ENCODE data around the gene XPO6.

XPO6 gene

DNA sequence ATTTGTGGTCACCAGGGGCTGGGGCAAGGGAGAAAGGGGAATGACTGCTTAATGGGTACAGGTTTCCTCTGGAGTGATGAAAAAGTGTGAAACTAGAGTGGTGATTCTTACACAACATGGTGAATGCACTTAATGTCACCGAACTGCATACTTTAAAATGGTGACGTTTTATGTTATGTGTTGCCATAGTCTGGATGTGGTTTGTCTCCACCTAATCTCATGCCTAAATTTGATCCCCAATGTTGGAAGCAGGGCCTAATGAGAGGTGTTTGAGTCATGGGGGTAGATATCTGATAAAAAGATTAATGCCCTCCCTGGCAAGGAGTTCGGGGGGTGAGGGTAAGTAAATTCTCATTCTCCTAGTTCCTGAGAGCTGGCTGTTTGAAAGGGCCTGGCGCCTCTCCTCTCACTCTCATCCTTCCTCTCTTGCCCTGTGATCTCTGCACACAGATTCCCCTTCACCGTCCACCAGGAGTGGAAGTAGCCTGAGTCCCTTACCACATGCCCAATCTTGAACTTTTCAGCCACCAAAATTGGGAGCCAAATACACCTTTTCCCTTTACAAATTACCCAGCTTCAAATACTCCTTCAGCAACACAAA lies 15.3 kb downstream of the XPO6 start:
- Histone ChIP-seq H3K27ac (ENCODE audit: low read depth, low read length, severe bottlenecking) (no peak overlapping the region), H3K9me3 (ENCODE audit: control insufficient read depth, low read length) (no peaks in the 10 kb centered on the region), H3K4me3 (ENCODE audit: extremely low read depth, insufficient read depth, low read length, poor library complexity, severe bottlenecking) (no peak overlapping the region), H3K36me3 (ENCODE audit: control insufficient read depth, insufficient read depth, low read length) (peaks cover 50% of the 10 kb centered on the region), H3K4me1 (ENCODE audit: control insufficient read depth, insufficient read depth, low read length, poor library complexity, severe bottlenecking) (peaks cover 7% of the 10 kb centered on the region)
- 93 to 95% methylated on average over 3 to 4 of the region's 5 CpGs for WGBS, 2 experiments (ENCODE audit: insufficient coverage in 2 of 2)

DNA sequence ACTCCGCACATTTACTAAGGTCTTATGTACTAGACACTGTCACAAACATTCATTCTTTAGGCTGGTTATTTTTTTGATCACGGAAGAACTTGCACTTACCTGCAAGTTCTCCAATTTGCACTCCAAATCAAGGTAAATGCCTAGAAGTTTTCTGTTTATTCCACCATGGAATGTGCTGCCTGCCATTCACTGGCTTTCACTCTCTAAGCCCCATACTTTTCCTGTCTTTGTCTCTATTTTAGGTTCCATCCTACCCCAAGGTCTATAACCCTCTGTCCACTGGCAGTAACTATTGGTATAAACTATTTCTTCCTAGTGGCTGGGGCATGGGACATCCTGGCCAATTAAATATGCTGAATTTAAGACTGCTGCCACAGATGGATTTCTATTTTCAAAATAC lies 15.9 kb downstream of the XPO6 start:
- Histone ChIP-seq H3K9me3 (ENCODE audit: control insufficient read depth, low read length) (no peaks in the 10 kb centered on the region), H3K4me3 (ENCODE audit: extremely low read depth, insufficient read depth, low read length, poor library complexity, severe bottlenecking) (no peak overlapping the region), H3K27ac (ENCODE audit: low read depth, low read length, severe bottlenecking) (no peak overlapping the region), H3K4me1 (ENCODE audit: control insufficient read depth, insufficient read depth, low read length, poor library complexity, severe bottlenecking) (peaks cover 7% of the 10 kb centered on the region), H3K36me3 (ENCODE audit: control insufficient read depth, insufficient read depth, low read length) (peaks cover 44% of the 10 kb centered on the region)
- WGBS, 2 experiments (ENCODE audit: insufficient coverage in 2 of 2): 94 to 100% methylated on average over 2 of the region's 2 CpGs

DNA sequence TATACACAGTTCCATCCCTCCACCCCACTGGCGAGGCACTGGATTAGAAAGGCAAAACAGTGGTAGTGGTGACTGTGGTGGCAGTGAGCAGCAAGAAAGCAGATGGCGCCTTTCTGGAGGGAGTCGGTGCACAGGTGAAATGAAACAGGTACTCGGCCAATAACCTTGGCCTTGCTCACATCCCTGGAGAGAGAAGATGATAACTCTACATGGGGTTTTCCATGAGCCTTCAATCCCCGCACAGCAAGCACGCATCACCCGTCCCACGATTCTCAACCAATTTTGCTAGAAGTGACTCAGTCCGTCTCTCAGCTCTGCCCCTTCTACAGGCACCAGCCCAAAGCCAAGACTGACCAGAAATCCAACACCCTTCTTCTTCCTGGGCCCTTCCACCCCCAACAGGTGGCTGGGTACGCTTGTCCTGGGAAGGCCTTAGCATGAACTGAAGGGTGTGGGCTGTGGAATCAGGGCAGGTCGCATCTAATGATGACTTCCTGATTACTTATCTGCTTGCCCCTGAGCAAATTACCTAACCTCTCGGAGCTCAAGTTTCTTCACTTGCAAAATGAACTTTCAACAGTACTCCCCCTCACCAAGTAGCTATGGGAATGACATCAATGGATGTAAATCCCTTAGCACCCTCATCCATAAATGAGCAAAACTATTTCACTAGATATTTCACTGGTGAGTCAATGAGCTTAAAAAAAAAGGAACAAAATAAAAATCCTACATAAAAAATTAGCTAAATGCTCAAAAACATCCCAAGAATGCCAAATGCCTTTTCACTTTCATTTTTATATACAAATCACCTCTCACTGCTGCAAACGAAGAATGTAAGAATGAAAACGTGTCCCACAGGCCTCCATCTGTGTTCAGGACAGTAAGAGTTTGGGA lies 18.0 kb downstream of the XPO6 start:
- Histone ChIP-seq H3K4me1 (ENCODE audit: control insufficient read depth, insufficient read depth, low read length, poor library complexity, severe bottlenecking) (peaks cover 22% of the 10 kb centered on the region), H3K27ac (ENCODE audit: low read depth, low read length, severe bottlenecking) (no peak overlapping the region), H3K4me3 (ENCODE audit: extremely low read depth, insufficient read depth, low read length, poor library complexity, severe bottlenecking) (no peak overlapping the region), H3K9me3 (ENCODE audit: control insufficient read depth, low read length) (no peaks in the 10 kb centered on the region), H3K36me3 (ENCODE audit: control insufficient read depth, insufficient read depth, low read length) (peaks cover 36% of the 10 kb centered on the region)
- WGBS, 2 experiments (ENCODE audit: insufficient coverage in 2 of 2): 92 to 93% methylated on average over 9 to 12 of the region's 14 CpGs

- H3K36me3 ChIP-seq (ENCODE audit: control insufficient read depth, insufficient read depth, low read length): peaks cover 44% of the 10 kb centered on the region
- peaks cover 22% of the 10 kb centered on the region for H3K4me1 ChIP-seq (ENCODE audit: control insufficient read depth, insufficient read depth, low read length, poor library complexity, severe bottlenecking)
- 95 to 98% methylated on average over 7 of the region's 10 CpGs for WGBS, 2 experiments (ENCODE audit: insufficient coverage in 2 of 2)
- H3K9me3 ChIP-seq (ENCODE audit: control insufficient read depth, low read length): no peaks in the 10 kb centered on the region
- no peak overlapping the region for H3K4me3 ChIP-seq (ENCODE audit: extremely low read depth, insufficient read depth, low read length, poor library complexity, severe bottlenecking)
- H3K27ac ChIP-seq (ENCODE audit: low read depth, low read length, severe bottlenecking): no peak overlapping the region
Observed at GRCh38 chr16:28192806-28193529, 18.8 kb downstream of the XPO6 start.

DNA sequence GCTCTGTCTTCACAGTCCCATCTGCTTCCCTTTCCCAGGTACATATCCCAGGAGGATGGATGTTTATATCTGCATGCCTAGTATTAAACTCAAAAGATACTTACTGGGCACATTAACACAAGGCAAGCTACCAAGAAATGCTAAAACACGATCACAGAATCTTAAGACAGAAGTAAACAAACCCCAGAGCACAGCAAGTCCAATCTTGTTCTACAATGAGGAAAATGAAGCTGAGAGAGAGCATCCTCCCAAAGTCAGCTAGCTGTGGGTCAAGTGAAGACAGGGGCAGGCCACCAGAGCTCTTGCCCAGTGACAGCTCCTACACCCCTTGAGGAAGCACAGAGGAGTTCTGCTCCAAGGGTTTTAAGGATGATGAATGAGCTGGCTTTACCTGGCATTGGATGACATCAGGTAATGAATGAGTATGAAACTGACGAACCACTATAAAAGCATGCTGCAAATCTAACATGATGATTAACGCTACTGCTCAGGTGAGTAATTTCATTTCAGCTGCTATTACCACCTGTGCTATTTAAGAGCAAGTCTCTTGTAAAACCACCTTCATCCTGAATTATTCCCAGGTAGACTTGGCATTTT lies 20.3 kb downstream of the XPO6 start:
- Histone ChIP-seq H3K4me1 (ENCODE audit: control insufficient read depth, insufficient read depth, low read length, poor library complexity, severe bottlenecking) (peaks cover 29% of the 10 kb centered on the region), H3K36me3 (ENCODE audit: control insufficient read depth, insufficient read depth, low read length) (peaks cover 51% of the 10 kb centered on the region), H3K4me3 (ENCODE audit: extremely low read depth, insufficient read depth, low read length, poor library complexity, severe bottlenecking) (no peak overlapping the region), H3K27ac (ENCODE audit: low read depth, low read length, severe bottlenecking) (no peak overlapping the region), H3K9me3 (ENCODE audit: control insufficient read depth, low read length) (no peaks in the 10 kb centered on the region)
- WGBS, 2 experiments (ENCODE audit: insufficient coverage in 2 of 2): 96 to 100% methylated on average over 1 to 2 of the region's 3 CpGs

GRCh38 chr16:28189245-28189644 lies 22.5 kb downstream of the XPO6 start:
- peaks cover 5% of the 10 kb centered on the region for H3K9me3 ChIP-seq (ENCODE audit: control insufficient read depth, low read length)
- H3K4me1 ChIP-seq (ENCODE audit: control insufficient read depth, insufficient read depth, low read length, poor library complexity, severe bottlenecking): peaks cover 27% of the 10 kb centered on the region
- peaks cover 51% of the 10 kb centered on the region for H3K36me3 ChIP-seq (ENCODE audit: control insufficient read depth, insufficient read depth, low read length)
- WGBS, 2 experiments (ENCODE audit: insufficient coverage in 2 of 2): 100% methylated on average over 1 of the region's 3 CpGs
- H3K27ac ChIP-seq (ENCODE audit: low read depth, low read length, severe bottlenecking): peak overlapping the region; percentile 1
- H3K4me3 ChIP-seq (ENCODE audit: extremely low read depth, insufficient read depth, low read length, poor library complexity, severe bottlenecking): no peak overlapping the region

- Histone ChIP-seq H3K27ac (ENCODE audit: low read depth, low read length, severe bottlenecking) (no peak overlapping the region), H3K9me3 (ENCODE audit: control insufficient read depth, low read length) (peaks cover 5% of the 10 kb centered on the region), H3K36me3 (ENCODE audit: control insufficient read depth, insufficient read depth, low read length) (peaks cover 47% of the 10 kb centered on the region), H3K4me3 (ENCODE audit: extremely low read depth, insufficient read depth, low read length, poor library complexity, severe bottlenecking) (no peak overlapping the region), H3K4me1 (ENCODE audit: control insufficient read depth, insufficient read depth, low read length, poor library complexity, severe bottlenecking) (peaks cover 22% of the 10 kb centered on the region)
- WGBS, 2 experiments (ENCODE audit: insufficient coverage in 2 of 2): 95 to 98% methylated on average over 5 of the region's 6 CpGs
Observed at GRCh38 chr16:28188085-28188916, 23.5 kb downstream of the XPO6 start.

DNA sequence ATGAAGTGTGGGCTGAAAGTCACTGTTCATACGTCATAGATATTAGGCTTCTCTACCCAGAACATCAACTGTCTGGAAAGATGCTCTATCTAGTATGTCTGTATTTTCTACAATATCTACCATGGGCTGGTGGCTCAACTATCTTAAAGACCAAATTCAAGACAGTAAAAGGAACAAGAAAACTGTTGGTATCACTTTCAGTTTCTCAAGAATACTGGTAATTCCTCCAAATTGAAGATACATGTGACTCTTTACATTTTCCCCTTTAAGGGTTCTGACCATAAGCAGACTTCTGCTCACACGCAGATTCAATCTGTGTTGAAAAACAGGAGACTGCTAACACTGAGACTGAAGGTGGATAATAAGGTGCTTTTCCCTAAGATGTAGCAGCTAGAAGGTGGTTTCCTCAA lies 24.2 kb downstream of the XPO6 start:
- WGBS, 2 experiments (ENCODE audit: insufficient coverage in 2 of 2): no CpG with 5 or more reads among the region's 2 CpGs
- H3K4me1 ChIP-seq (ENCODE audit: control insufficient read depth, insufficient read depth, low read length, poor library complexity, severe bottlenecking): peaks cover 23% of the 10 kb centered on the region
- no peak overlapping the region for H3K4me3 ChIP-seq (ENCODE audit: extremely low read depth, insufficient read depth, low read length, poor library complexity, severe bottlenecking)
- peaks cover 5% of the 10 kb centered on the region for H3K9me3 ChIP-seq (ENCODE audit: control insufficient read depth, low read length)
- H3K36me3 ChIP-seq (ENCODE audit: control insufficient read depth, insufficient read depth, low read length): peaks cover 42% of the 10 kb centered on the region
- H3K27ac ChIP-seq (ENCODE audit: low read depth, low read length, severe bottlenecking): no peak overlapping the region

DNA sequence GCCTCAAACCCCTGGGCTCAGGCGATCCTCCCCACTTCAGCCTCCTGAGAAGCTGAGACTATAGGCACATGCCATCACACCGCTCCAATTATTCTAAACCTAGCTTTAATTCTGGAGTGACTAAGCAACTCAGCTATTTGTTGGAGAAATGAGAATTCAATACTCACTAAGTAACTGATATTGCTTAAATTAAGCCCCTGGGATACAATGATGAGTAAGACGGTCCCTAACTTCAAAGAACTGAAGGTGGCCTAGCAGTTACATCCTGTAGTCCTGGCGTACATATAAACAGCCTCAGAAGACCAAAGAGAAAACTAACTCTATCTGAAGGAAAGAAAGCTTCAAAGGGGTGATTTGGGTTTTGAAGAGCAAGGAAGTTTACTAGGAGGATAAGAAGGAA lies 25.0 kb downstream of the XPO6 start:
- Histone ChIP-seq H3K36me3 (ENCODE audit: control insufficient read depth, insufficient read depth, low read length) (peaks cover 36% of the 10 kb centered on the region), H3K4me3 (ENCODE audit: extremely low read depth, insufficient read depth, low read length, poor library complexity, severe bottlenecking) (no peak overlapping the region), H3K9me3 (ENCODE audit: control insufficient read depth, low read length) (peaks cover 5% of the 10 kb centered on the region), H3K4me1 (ENCODE audit: control insufficient read depth, insufficient read depth, low read length, poor library complexity, severe bottlenecking) (peaks cover 32% of the 10 kb centered on the region), H3K27ac (ENCODE audit: low read depth, low read length, severe bottlenecking) (no peak overlapping the region)
- no CpG with 5 or more reads among the region's 4 CpGs for WGBS, 2 experiments (ENCODE audit: insufficient coverage in 2 of 2)

DNA sequence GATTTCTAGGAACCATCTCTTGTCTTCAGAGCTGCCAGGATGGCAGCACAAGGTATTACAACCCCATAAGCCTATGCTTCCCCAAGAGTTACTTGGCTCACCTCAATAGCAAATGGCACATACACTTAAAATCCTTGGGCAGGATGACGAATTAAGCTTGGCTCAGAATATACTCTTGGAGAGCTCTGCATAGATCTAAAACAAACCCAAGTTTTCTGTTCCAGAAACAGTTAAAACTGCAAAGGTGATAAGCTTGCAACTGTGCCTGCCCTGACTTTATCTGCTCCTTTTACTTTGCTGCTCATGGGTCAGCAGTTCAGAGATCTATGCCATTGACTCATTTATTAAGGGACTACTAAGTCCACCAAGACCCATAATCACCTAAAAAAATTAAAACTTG lies 26.1 kb downstream of the XPO6 start:
- Histone ChIP-seq H3K36me3 (ENCODE audit: control insufficient read depth, insufficient read depth, low read length) (peaks cover 36% of the 10 kb centered on the region), H3K9me3 (ENCODE audit: control insufficient read depth, low read length) (peaks cover 5% of the 10 kb centered on the region), H3K4me3 (ENCODE audit: extremely low read depth, insufficient read depth, low read length, poor library complexity, severe bottlenecking) (no peak overlapping the region), H3K27ac (ENCODE audit: low read depth, low read length, severe bottlenecking) (no peak overlapping the region), H3K4me1 (ENCODE audit: control insufficient read depth, insufficient read depth, low read length, poor library complexity, severe bottlenecking) (peaks cover 40% of the 10 kb centered on the region)
- WGBS, 2 experiments (ENCODE audit: insufficient coverage in 2 of 2): 90 to 100% methylated on average over 1 of the region's 1 CpG
